GM12878 (cell line): ENCODE measurements around the gene UMOD. TPM values are rescaled to one million over a fixed set of nuclear protein-coding genes. Genes with fewer than 3 reads are reported as not detected.

Experiments
- ATAC-seq: fragments of 200-7000 bp; cut with Tn5 transposase; 3 replicates; pipeline ENCODE4 v1.9.1; 2020; ENCODE audit warnings: mild to moderate bottlenecking, moderate library complexity
- BruUV-seq: library from RNA; stranded (reverse); fragments of 400-500 nt; replicated peaks from 2 replicates; lab custom pipeline; 2021; lab: Mats Ljungman, UMichigan
- CTCF ChIA-PET: fragments of 300-600 bp; sonication (Branson Sonifier 250); formaldehyde crosslinking; extraction: SDS; loops from one replicate; lab custom pipeline; 2021; ENCODE audit warnings: inconsistent platforms; lab: Yijun Ruan, JAX
- POLR2A ChIA-PET: fragments of 350-600 bp; formaldehyde crosslinking; extraction: SDS; loops from one replicate; lab custom pipeline; 2021; ENCODE audit warnings: inconsistent platforms; lab: Charles Lee
- RAD21 ChIA-PET: fragments of 300-600 bp; sonication (Branson Sonifier 250); formaldehyde crosslinking; loops from one replicate; lab custom pipeline; 2023; ENCODE audit warnings: antibody characterized with exemption; ENCODE audit not compliant: unreplicated experiment; lab: Charles Lee
- SMC1A ChIA-PET: fragments of 300-600 bp; sonication (Branson Sonifier 250); formaldehyde crosslinking; loops from one replicate; lab custom pipeline; 2023; ENCODE audit not compliant: unreplicated experiment, uncharacterized antibody; lab: Charles Lee
- DNase-seq: peaks from one replicate; pipeline ENCODE4 v3.0.0-alpha.2; 2011; ENCODE audit warnings: low read depth, low spot score
- FAIRE-seq: peaks from 3 replicates; lab custom pipeline; 2011; peaks lifted over from hg19 to GRCh38; lab: Jason Lieb, UNC
- H2AFZ ChIP-seq: 2 replicates; pipeline ENCODE4 v1.6.0; 2011; ENCODE audit warnings: low read depth, low read length, control low read depth; ENCODE audit not compliant: control insufficient read depth
- H3K27ac ChIP-seq: 2 replicates; pipeline ENCODE4 v1.5.1; 2011; ENCODE audit warnings: control low read depth; ENCODE audit not compliant: control insufficient read depth, insufficient read depth
- H3K27me3 ChIP-seq, 2 experiments: replicated peaks in 1 of 2; 2 replicates each; pipeline versions ENCODE4 v1.6.0 to v1.6.1; 2011; ENCODE audit warnings: low read length in 1 of 2; ENCODE audit not compliant: control insufficient read depth in 2 of 2, insufficient read depth in 2 of 2
- H3K36me3 ChIP-seq, 2 experiments: 2 replicates each; pipeline ENCODE4 v1.5.1; 2011; ENCODE audit warnings: low read length in 1 of 2; ENCODE audit not compliant: control insufficient read depth in 2 of 2, insufficient read depth in 2 of 2
- H3K4me1 ChIP-seq: 2 replicates; pipeline ENCODE4 v1.6.1; 2011; ENCODE audit warnings: mild to moderate bottlenecking, low read length, moderate library complexity, mixed read lengths; ENCODE audit not compliant: control insufficient read depth, insufficient read depth
- H3K4me2 ChIP-seq: 2 replicates; pipeline ENCODE4 v1.6.0; 2011; ENCODE audit warnings: control low read depth; ENCODE audit not compliant: control insufficient read depth, insufficient read depth
- H3K4me3 ChIP-seq: fragments of 200-600 bp; sonication (generic); 2 replicates; pipeline ENCODE4 v1.5.1; 2016
- H3K79me2 ChIP-seq: 2 replicates; pipeline ENCODE4 v1.6.0; 2011; ENCODE audit warnings: low read length; ENCODE audit not compliant: control insufficient read depth, insufficient read depth
- H3K9ac ChIP-seq: 2 replicates; pipeline ENCODE4 v1.8.0; 2011; ENCODE audit warnings: low read length, control low read depth, mixed read lengths; ENCODE audit not compliant: control insufficient read depth, insufficient read depth
- H3K9me3 ChIP-seq: replicated peaks from 3 replicates; pipeline ENCODE4 v1.5.1; 2011; ENCODE audit warnings: mild to moderate bottlenecking, low read length; ENCODE audit not compliant: control insufficient read depth, insufficient read depth
- H4K20me1 ChIP-seq: 2 replicates; pipeline ENCODE4 v1.6.0; 2011; ENCODE audit not compliant: control insufficient read depth, insufficient read depth
- CHD4 ChIP-seq: fragments of 200-600 bp; sonication (generic); IDR thresholded peaks from 2 replicates; pipeline ENCODE4 v1.6.1; 2016; ENCODE audit warnings: mild to moderate bottlenecking
- CREB1 ChIP-seq: IDR thresholded peaks from 2 replicates; pipeline ENCODE4 v1.6.1; 2012; ENCODE audit warnings: low read depth, mild to moderate bottlenecking, inconsistent platforms
- ESRRA ChIP-seq: IDR thresholded peaks from 2 replicates; pipeline ENCODE4 v1.6.1; 2012; ENCODE audit warnings: mild to moderate bottlenecking, low read length, improper control_type of control experiment
- IRF5 ChIP-seq: fragments of 450-650 bp; IDR thresholded peaks from 2 replicates; pipeline ENCODE4 v1.6.1; 2017; ENCODE audit warnings: borderline replicate concordance
- PAX5 ChIP-seq: IDR thresholded peaks from 2 replicates; pipeline ENCODE4 v1.6.1; 2011; ENCODE audit warnings: low read depth, low read length, borderline replicate concordance
- PML ChIP-seq: IDR thresholded peaks from 2 replicates; pipeline ENCODE4 v1.6.1; 2012; ENCODE audit warnings: low read length, inconsistent platforms
- POU2F2 ChIP-seq: IDR thresholded peaks from 3 replicates; pipeline ENCODE4 v1.6.1; 2011; ENCODE audit warnings: low read depth, mild to moderate bottlenecking, low read length, borderline replicate concordance
- REST ChIP-seq: IDR thresholded peaks from 2 replicates; pipeline ENCODE4 v1.6.1; 2012; ENCODE audit warnings: mild to moderate bottlenecking, low read depth, low read length
- SIX5 ChIP-seq: IDR thresholded peaks from 2 replicates; pipeline ENCODE4 v1.6.1; 2011; ENCODE audit warnings: mild to moderate bottlenecking, low read depth, low read length, moderate library complexity; ENCODE audit not compliant: severe bottlenecking
- TARDBP ChIP-seq: IDR thresholded peaks from 2 replicates; pipeline ENCODE4 v1.6.1; 2016; ENCODE audit warnings: borderline replicate concordance
- ZBTB40 ChIP-seq: fragments of 450-650 bp; IDR thresholded peaks from 2 replicates; pipeline ENCODE4 v1.6.1; 2016; ENCODE audit warnings: mild to moderate bottlenecking, moderate library complexity, borderline replicate concordance
- ZSCAN29 ChIP-seq: fragments of 450-650 bp; IDR thresholded peaks from 2 replicates; pipeline ENCODE4 v1.6.1; 2017; ENCODE audit warnings: mild to moderate bottlenecking, moderate library complexity
- WGBS: methylation state at CpG from one replicate; pipeline ENCODE4 v1.1.6; 2016; ENCODE audit warnings: low lambda C conversion rate; ENCODE audit not compliant: insufficient replicate concordance, insufficient coverage; ENCODE audit errors: missing lambda C conversion rate; 5-methylcytosine and 5-hydroxymethylcytosine counted together
- in situ Hi-C: fragments of 300-500 bp; cut with MboI; formaldehyde crosslinking; loops from 9 replicates; pipeline ENCODE4 v1.14.3; 2018; ENCODE audit warnings: mixed read lengths
- intact Hi-C: fragments of 100-400 bp; cut with micrococcal nuclease; formaldehyde crosslinking; loops from one replicate; pipeline ENCODE4 v1.14.2; 2022; ENCODE audit not compliant: unreplicated experiment
- polyA plus RNA-seq, 11 experiments: library from polyadenylated mRNA; depleted of rRNA in 4 of 11; unstranded in 6 of 11; stranded (reverse) in 5 of 11; fragments of >200 nt; fragmentation: Nextera tagmentation in 4 of 11; fragmentation: Illumina TruSeq in 1 of 11; extraction: Ambion mirVana in 4 of 11; extraction: Trizol in 1 of 11; gene quantifications; 1 replicate in 1 of 11; 2 replicates in 10 of 11; pipeline versions ENCODE4 v1.2.1 to v1.2.3, GENCODE V29; 2011 to 2016; ENCODE audit warnings: inconsistent platforms in 2 of 11, missing spikeins in 2 of 11, low read depth in 1 of 11
- total RNA-seq, 4 experiments: library from RNA; depleted of rRNA in 3 of 4; stranded (reverse); fragments of >200 nt in 3 of 4; fragmentation: Illumina TruSeq in 1 of 4; extraction: Trizol in 1 of 4; gene quantifications; 2 replicates each; pipeline versions ENCODE4 v1.2.1 to v1.2.3, GENCODE V29; 2013 to 2021

The UMOD gene
- total and polyA plus RNA-seq, 10 of the 15 experiments (the other 5 are each of a cell fraction or from before 2014, with no cell fraction given), result not detected

GRCh38 chr16:20397468-20398074 lies 45.1 kb upstream of the UMOD start (continued):
- TF ChIP-seq ZBTB40, result no peak
- TF ChIP-seq, all 136 proteins: peak for 0

- FAIRE-seq, result no peak
- ChIA-PET POLR2A (no interaction called here), CTCF (interaction anchor here (3.8 kb wide), 1 partner anchor 12 kb away, joined by 15 read pairs; no protein-coding TSS in a partner anchor), RAD21 (no interaction called here), SMC1A (no interaction called here)
- in situ Hi-C loops (no loop called here), intact Hi-C loops (no loop called here)
- H3K9me3 ChIP-seq, result no peaks in the 10 kb centered on the region
- no peaks in the 10 kb centered on the region for H3K79me2 ChIP-seq
- WGBS, result 67% methylated on average over 7 of the region's 7 CpGs
- no peaks in the 10 kb centered on the region for H3K36me3 ChIP-seq
- no TSS peak for BruUV-seq
- no peak overlapping the region for H2AFZ ChIP-seq
- H3K4me1 ChIP-seq, result no peaks in the 10 kb centered on the region
- no peaks in the 10 kb centered on the region; a peak in 1 of 4 replicates for H3K27me3 ChIP-seq
- H3K9ac ChIP-seq, result no peak overlapping the region
- H3K4me2 ChIP-seq, result no peak overlapping the region
- no peak overlapping the region for H3K4me3 ChIP-seq
- no peak overlapping the region for H3K27ac ChIP-seq
- ATAC-seq, result no peak
- no peaks in the 10 kb centered on the region for H4K20me1 ChIP-seq
- no peak for DNase-seq
- no peak for TF ChIP-seq REST
- no peak for TF ChIP-seq PAX5
- TF ChIP-seq PML, result no peak
- TF ChIP-seq SIX5, result no peak
- no peak for TF ChIP-seq CHD4
- no peak for TF ChIP-seq TARDBP
- no peak for TF ChIP-seq POU2F2
- TF ChIP-seq ZSCAN29, result no peak
- TF ChIP-seq ESRRA, result no peak
- no peak for TF ChIP-seq CREB1
- TF ChIP-seq IRF5, result no peak
Measured at GRCh38 chr16:20396846-20397467, 44.4 kb upstream of the UMOD start.
